Measurements from ENCODE around the gene MT2A. TPM values are rescaled to one million over a fixed set of nuclear protein-coding genes. Genes with fewer than 3 reads are reported as not detected.

MT2A gene
- total RNA-seq, 4 donors from 2014 or later = 42.8 to 285 (median 54.6) TPM

GRCh38 chr16:56632156-56632847 lies 23.9 kb downstream of the MT2A start, which contains the start of gene MT1M:
MT1M (plus strand) TSS chr16:56632659; CDS start chr16:56632732, 73 bp downstream.
- 0 to 4% methylated on average over 7 to 22 of the region's 61 CpGs for WGBS, 2 donors
- Histone ChIP-seq H3K27ac (peak within 1 kb of the TSS; percentile 22 to 73 (median 58)), H3K36me3 (no peaks in the 10 kb centered on the region), H3K27me3 (peaks cover 4% of the 10 kb centered on the region), H3K4me1 (peaks cover 0 to 10% of the 10 kb centered on the region in 2 donors), H3K4me3 (replicated peaks in 1 of 3) (peak within 1 kb of the TSS; percentile 14 to 41 (median 21)), H3K9me3 (no peaks in the 10 kb centered on the region)
- peak; percentile 72 to 74 for DNase-seq
- intact Hi-C loops (cut with DNase I) = no loop called here
- peak in 1 of 2 donors; percentile 76 for TF ChIP-seq POLR2A (IDR thresholded peaks at IDR 0.05)
- TF ChIP-seq, protein P1, sequence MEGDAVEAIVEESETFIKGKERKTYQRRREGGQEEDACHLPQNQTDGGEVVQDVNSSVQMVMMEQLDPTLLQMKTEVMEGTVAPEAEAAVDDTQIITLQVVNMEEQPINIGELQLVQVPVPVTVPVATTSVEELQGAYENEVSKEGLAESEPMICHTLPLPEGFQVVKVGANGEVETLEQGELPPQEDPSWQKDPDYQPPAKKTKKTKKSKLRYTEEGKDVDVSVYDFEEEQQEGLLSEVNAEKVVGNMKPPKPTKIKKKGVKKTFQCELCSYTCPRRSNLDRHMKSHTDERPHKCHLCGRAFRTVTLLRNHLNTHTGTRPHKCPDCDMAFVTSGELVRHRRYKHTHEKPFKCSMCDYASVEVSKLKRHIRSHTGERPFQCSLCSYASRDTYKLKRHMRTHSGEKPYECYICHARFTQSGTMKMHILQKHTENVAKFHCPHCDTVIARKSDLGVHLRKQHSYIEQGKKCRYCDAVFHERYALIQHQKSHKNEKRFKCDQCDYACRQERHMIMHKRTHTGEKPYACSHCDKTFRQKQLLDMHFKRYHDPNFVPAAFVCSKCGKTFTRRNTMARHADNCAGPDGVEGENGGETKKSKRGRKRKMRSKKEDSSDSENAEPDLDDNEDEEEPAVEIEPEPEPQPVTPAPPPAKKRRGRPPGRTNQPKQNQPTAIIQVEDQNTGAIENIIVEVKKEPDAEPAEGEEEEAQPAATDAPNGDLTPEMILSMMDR (IDR thresholded peaks at IDR 0.05) = no peak

DNA sequence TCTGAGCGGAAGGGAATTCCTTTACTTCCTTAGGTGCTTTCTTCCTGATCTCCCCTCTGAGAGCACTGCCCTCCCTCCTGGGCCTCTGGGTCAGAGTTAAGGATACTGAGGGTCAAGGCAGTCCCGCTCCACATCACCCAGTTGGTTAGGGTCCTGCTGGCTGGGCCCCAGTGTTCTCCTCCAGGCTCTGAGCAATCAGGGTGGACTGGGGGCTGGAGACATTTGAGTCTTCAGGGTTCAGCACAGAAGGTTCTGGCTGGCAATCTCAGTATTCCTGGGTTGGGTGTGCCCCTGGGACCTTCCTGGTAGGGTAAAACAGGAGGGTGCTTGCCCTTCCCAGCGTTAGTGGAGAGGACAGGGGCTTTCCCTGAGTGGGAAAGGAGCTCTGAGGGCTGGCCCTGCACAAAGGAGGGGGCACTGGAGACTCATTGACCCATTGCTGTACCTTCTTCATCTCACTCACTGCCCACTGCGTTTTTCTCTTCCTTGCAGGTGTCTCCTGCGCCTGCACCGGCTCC lies 24.5 kb downstream of the MT2A start:
- DNase-seq = no peak
- Histone ChIP-seq H3K9me3 (no peaks in the 10 kb centered on the region), H3K27ac (peak overlapping the region; percentile 22 to 73 (median 27)), H3K4me3 (replicated peaks in 1 of 3) (peak overlapping the region; percentile 14 to 41 (median 21)), H3K36me3 (no peaks in the 10 kb centered on the region), H3K27me3 (peaks cover 4% of the 10 kb centered on the region), H3K4me1 (peaks cover 0 to 14% of the 10 kb centered on the region in 2 donors)
- TF ChIP-seq, protein P1 (IDR thresholded peaks at IDR 0.05) = no peak
- TF ChIP-seq POLR2A (IDR thresholded peaks at IDR 0.05) = no peak
- intact Hi-C loops (cut with DNase I) = no loop called here
- WGBS, 2 donors = 52 to 58% methylated on average over 6 of the region's 6 CpGs

GRCh38 chr16:56633535-56633934 lies 25.2 kb downstream of the MT2A start:
- TF ChIP-seq POLR2A (IDR thresholded peaks at IDR 0.05) = no peak
- TF ChIP-seq, protein P1 (IDR thresholded peaks at IDR 0.05) = no peak
- H3K4me1 ChIP-seq = peaks cover under 1 to 18% of the 10 kb centered on the region in 2 donors
- intact Hi-C loops (cut with DNase I) = no loop called here
- no peak overlapping the region for H3K27ac ChIP-seq
- H3K36me3 ChIP-seq = no peaks in the 10 kb centered on the region
- peak overlapping the region in 1 of 3 donors; percentile 41 for H3K4me3 ChIP-seq (replicated peaks in 1 of 3)
- peaks cover 4% of the 10 kb centered on the region for H3K27me3 ChIP-seq
- DNase-seq = no peak
- no peaks in the 10 kb centered on the region for H3K9me3 ChIP-seq
- 79 to 80% methylated on average over 7 of the region's 7 CpGs for WGBS, 2 donors

DNA sequence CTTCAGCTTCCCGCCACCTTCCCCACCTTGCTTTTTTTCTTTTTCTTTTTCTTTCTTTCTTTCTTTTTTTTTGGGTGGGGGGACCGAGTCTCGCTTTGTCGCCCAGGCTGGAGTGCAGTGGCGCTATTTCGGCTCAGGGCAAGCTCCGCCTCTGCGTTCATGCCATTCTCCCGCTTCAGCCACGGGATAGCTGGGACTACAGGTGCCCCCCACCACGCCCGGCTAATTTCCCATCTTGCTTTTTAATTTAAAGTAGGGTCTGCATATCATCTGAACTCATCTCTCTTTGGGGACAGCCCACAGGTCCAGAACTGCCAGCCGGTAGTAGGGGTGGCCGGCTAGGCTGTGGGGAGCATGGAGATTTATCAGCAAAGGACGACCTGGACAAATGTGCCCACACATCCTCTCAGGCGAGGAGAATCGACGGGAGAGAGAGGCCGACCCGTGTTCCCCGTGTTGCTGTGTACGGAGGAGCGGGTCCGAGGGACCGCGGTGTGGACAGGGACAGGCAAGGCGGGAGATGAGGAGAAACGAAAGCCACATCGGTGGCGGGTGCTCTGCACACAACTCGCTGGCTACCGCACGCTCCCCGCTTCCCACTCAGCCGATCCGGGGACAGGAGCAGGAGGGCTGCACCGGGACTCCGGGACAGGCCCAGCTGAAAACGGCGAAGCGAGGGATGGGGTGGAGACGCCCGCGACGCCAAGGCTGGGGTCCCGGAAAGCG lies 26.5 kb downstream of the MT2A start:
- intact Hi-C loops (cut with DNase I) = no loop called here
- H3K36me3 ChIP-seq = no peaks in the 10 kb centered on the region
- 41 to 45% methylated on average over 39 to 47 of the region's 47 CpGs for WGBS, 2 donors
- peaks cover 4 to 20% of the 10 kb centered on the region in 2 donors for H3K4me1 ChIP-seq
- no peak overlapping the region for H3K27ac ChIP-seq
- H3K9me3 ChIP-seq = no peaks in the 10 kb centered on the region
- H3K27me3 ChIP-seq = peaks cover 4% of the 10 kb centered on the region
- TF ChIP-seq, protein P1 (IDR thresholded peaks at IDR 0.05) = no peak
- no peak for TF ChIP-seq POLR2A (IDR thresholded peaks at IDR 0.05)
- DNase-seq = no peak
- no peak overlapping the region for H3K4me3 ChIP-seq (replicated peaks in 1 of 3)
